GM19397 (cell line): Measurements from ENCODE around the gene GABRB2.
"Not testable (repeated sequence)": the region's sequence is repeated elsewhere in the genome, so short reads cannot be mapped to it uniquely, and the experiment has no call there.

ENCODE experiments used
- ATAC-seq: cut with Tn5 transposase; IDR thresholded peaks from one replicate; pipeline ENCODE4 v1.9.1; 2021; ENCODE audit warnings: mild to moderate bottlenecking, moderate library complexity; ENCODE audit not compliant: unreplicated experiment

The GABRB2 gene

DNA sequence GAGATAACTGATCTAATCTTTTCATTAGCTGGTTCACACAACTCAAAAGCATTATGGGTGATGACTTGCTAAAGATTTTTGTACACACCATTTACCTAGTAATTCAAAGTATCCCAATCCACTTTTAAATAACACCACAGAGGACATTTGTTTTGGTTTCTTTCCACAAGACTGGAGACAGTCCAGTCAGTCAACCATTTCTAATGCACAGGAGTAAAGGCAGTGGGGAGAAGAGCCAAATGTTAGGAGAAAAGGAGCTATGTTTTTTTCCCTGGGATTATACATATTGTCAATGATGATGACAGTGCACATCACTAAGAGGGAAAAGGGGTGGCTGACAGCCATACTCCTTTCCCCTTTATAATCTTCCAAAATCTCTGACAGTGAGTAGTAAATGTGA, 240.9 kb downstream of the GABRB2 start:
- ATAC-seq = no peak

DNA sequence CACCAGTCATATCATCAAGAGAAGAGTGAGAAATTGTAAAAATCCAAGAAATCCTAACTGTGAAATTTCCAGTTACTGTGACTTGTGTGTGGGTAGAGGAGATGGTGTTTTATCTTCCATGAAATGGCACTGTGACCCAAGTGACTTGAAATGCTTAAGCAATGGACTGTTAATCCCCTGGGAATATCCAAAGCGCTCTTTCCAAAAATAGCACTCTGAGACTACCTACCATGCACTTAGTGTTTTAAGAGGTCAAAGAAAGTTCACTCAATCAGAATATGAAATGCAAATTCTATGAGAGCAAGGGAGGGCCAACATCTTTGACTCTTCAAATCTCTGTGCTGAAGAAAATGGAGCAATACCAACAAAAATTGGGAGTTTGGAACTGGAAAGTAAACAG, 244.0 kb downstream of the GABRB2 start:
- ATAC-seq = no peak

DNA sequence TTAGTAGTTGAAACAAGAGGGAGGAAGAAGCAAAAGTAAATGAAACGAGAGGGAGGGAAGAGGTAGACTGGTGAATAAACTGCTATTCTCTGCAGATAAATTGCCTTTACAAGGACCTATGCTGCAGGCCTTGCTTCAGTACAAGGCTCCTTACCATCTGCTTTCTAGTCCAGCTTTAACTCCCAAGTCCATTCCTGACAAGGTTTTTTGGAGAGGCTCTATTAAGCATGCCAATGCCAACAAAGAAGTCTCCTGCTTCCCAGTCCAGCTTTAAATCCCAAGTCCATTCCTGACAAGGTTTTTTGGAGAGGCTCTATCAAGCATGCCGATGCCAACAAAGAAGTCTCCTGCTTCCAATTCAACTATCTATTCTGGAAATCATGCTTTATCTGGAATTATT, 244.9 kb downstream of the GABRB2 start:
- ATAC-seq = no peak

DNA sequence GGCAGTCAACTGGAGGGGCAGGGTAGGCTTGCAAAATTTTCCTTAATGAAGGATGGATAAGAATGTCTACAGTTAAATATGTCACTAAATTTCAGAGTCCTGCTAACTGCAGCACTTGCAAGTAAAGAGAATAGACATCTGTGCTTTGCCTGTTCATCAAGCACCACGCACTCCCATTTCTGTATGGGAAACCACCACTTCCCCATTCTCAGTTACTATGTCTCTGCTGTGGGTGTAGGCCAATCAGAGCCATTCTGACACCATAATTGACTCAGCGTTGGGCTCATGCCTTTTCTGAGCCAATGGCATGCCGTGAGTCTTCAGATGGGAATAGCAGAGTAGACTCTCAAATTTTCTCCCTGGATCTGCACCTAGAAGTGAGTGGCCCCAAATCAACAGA, 247.5 kb downstream of the GABRB2 start:
- peak; percentile 85 for ATAC-seq

DNA sequence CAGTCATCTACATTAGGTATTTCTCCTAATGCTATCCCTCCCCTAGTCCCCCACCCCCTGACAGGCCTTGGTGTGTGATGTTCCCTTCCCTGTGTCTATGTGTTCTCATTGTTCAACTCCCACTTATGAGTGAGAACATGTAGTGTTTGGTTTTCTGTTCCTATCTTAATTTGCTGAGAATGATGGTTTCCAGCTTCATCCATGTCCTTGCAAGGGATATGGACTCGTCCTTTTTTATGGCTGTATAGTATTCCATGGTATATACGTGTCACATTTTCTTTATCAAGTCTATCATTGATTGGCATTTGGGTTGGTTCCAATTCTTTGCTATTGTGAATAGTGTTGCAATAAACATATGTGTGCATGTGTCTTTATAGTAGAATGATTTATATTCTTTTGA, 249.1 kb downstream of the GABRB2 start:
- not testable (repeated sequence) for ATAC-seq

DNA sequence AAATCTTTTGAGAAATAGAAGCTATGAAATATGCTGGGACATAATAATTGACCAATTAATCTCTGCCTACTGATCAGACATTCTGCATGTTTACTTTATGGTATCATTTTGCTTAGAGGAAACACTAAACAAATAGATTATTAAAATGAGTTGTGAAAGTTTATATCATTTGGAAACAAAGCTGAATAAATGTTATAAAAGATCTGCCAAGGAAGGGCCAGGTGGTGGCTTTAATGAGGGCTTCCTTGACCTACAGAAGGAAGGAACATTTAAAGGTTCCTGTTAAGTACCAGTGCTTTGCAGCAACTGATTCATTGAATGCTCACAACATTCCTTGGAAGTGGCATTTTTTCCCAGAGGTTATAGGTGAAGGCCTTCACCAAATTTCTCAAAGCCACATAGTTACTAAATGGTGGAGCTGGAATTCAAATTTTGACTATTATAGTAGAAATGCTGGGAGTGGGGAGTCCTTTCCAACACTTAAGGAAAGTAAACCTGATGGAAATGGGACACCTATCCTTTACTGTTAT, 250.7 kb downstream of the GABRB2 start:
- no peak for ATAC-seq

DNA sequence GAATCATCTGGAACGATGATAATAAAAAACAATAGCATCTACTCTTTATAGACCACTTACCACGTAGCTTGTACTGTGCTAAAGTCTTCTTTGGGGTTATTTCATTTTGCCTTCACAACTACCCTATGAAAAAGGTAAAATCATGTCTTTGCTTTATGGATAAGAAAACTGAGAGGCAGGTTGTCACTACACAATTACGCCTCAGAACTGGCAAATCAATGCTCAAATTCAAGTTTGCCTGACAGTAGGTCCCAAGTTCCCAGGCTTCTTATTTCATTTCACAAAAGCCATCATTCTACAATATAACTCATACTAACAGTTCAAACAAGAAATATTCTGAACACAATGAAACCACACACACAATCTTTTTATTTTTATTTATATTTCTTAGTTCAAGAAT, 258.5 kb downstream of the GABRB2 start:
- no peak for ATAC-seq

DNA sequence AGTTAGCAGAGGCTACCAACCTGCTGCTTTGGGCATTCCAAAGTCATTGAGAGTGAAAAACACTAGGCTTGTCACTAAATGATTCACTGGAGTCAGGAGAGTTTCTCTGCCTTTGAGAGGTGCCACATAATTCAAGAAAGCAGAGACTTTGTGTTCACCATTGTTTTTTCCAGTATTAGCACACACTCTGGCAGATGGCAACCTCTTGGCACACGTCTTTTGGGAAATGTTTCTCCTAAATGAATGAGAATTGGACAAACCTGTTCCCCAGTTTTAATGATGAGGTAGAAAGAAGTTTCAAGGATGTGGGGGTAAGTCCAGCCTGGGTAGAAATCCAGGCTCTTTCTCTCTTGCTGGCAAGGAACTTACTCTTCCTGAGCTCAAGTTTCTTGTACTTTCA, 259.1 kb downstream of the GABRB2 start:
- ATAC-seq = no peak

DNA sequence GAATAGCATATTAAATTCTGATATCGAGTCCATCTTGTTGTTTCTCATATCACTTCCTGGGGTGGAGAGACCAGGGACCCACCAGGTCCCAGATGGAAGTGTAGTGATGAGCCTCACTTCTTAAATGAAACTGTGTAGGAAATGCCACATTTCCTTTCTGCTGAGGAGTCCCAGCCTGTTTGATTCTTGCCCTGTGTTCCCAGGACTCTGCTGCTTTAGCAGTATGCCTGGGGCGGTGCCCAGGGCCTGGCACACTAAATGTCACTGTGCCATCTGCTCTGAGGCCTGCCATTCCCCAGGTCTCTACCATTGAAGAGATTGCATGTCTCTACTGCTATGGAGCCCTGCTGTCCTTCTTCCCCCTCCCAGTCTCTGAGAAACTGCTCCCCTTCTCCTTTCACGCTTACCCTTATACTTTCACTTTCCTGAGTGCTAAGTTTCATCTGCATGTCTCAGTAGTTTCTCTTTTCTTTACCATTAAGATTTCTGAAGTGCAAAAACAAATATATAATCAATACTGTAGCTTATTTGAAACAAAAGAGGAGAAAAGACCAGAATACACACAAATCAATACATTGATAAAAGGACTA, 260.4 kb downstream of the GABRB2 start:
- ATAC-seq = peak; percentile 97

DNA sequence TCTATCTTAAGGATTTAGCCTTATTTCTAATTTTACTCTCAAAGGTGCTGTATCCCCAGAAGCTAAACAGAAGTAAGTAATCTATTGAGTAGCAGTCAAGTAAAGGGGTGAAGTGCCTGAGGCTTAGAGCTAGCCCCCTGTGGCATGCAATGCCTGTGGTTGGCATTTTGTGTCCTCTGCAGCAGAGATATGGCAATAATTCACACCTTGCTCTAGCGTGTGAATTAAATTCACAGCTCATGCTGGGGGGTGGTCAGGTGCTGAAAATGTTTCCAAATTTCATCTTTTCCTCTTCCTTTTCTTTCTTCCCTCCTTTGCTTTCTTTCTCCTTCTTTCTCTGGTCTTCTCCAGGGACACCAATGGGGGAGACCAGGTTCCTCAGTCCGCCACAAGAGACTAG, 262.1 kb downstream of the GABRB2 start:
- ATAC-seq = no peak

DNA sequence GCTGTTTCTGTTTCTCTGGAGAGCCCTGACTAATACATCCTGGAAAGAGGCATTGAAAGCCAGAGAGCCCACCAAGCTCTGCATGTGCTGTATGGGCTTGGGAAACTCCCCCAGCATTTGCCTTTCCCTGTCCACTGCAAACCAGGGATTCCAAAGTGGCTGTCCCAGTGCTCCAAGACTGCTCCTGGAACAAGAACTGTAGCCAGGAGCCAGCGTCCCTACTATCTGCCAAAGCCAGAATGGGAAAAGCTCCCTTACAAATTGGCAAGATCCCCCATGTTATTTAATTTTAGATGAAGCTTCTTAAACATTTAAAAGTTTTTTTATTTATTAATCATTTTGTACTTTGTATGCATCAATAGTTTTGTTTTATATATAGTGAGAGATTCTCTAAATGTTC, 263.2 kb downstream of the GABRB2 start:
- no peak for ATAC-seq

DNA sequence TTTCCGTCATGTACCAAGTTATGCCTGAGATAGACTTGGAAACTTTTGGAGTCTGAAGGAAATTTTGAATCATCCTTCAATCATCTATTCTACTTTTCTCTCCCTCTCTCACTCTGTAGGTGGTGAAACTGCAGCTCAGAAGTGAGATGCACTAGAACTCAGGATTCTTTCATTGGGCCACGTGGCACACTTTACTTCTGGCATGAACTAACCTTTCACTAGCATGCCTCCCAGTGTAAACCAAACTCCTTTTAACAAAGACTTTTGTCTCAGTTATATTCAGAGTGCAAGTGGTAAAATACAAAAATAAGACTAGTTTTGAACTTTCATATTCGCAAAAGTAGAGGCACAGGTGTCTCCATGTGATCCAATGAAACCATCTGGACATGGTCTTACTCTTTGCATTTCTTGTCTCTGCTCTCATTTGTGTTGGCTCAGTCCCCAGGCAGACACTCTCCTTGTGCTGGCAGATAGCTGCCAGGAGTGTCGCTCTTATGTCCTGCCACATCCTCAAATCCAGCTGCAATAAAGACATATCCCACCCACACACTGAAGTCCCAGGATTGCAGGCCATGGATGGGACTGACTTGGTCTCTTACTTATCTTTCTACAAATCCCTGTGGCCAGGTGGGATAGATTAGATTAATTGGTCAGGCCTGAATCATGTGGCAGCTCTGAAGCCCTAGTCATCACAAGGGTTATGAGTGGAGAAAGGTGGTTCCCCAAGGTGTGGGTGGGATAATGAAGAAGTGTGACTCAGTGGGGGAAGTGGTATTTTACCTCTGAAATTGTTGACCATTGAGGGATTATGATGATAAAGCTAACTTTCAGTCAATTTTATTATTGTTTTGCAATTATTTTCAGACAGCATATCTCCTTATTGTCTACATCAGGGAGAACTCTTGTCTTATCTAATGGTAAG, 267.5 kb downstream of the GABRB2 start:
- ATAC-seq = no peak

DNA sequence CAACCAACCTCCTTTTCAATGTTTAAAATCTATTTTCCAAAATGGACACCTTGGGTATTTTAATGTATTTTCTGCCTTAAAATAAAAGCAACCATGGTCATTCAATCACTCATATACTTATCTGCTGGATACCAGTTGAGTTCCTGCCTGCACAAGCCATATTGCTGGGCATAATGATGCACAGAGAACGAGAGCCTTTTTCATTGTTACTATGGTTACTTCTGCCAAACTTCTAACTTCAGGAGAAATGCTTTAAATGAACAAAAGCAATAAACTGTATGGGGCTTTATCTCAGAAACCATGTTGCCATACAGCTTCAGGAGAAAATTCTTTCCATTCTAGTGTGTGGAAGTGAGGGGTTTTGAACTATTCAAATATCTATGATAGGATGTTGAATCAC, 269.5 kb downstream of the GABRB2 start:
- ATAC-seq = no peak

DNA sequence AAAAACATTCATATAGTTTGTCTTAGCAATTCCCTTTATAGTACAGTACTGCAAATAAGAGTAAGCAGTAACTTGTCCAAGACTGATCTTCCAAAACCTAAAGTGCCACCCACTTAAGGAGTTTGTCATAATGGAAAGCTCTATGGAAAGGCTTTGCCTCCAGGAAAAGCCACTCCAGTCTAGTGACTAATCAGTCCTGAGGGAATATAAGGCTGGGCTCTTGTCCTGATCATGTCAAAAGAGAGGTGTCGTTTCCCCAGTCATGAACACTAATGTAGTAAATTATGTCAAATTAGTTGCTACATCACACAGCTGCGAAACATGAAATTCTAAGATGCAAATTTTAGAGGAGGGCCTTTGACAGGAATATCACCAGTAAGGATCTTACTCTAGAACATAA, 271.6 kb downstream of the GABRB2 start:
- ATAC-seq = no peak

DNA sequence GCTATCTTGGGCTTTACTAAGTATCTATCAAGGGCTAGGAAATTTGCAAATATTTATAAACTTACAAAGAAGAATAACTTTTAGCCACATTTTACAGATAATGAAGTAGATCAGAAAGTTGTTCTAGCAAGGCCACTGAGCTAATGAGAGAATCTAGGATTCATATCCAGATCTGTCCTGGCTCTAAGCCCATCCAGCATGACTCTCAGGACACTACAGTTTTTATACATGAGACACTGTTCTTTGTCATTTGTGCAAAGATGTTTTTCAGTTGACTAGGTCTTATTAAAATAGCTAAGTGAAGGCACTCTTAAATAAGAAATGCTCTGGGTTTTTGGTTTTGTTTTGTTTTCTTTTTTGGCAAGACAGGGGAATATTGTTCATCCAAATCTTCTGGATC, 273.1 kb downstream of the GABRB2 start:
- ATAC-seq = no peak

DNA sequence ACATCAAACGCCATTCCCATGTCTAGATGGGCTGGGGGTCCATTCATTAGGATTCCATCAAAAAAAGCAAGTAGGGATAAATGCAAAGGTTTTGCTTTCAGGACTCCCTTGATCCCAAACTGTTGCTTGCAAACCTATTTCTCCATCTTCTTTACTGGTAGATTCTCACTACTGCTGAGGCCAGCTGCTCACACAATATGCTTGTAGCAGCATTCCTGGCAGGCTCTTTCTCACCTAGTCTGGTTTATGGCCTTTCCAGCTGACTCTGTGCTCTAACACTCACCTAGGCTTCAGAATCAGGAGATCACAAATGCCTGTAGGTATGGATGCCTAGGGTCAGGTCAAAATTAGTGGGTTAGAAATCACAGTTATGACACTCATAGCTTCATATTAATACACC, 274.7 kb downstream of the GABRB2 start:
- no peak for ATAC-seq

DNA sequence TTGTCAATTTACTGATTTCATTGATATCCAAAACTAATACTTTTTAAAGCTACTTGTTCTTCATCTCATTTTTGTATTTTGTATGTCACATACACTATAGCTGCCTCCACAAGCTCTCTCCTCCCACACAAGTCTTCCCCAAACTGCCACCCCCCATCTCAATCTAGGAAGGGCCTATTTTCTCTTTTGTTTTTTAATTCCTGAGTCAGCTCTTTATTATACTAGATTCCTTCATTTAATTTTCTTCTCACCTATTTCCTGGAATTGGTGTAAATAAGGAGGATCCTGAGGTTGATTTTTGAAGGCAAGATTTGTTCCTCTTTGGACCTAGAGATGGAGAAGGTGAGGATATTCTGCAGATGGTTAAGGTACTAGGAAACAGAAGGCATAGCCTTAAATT, 277.4 kb downstream of the GABRB2 start:
- ATAC-seq = no peak

DNA sequence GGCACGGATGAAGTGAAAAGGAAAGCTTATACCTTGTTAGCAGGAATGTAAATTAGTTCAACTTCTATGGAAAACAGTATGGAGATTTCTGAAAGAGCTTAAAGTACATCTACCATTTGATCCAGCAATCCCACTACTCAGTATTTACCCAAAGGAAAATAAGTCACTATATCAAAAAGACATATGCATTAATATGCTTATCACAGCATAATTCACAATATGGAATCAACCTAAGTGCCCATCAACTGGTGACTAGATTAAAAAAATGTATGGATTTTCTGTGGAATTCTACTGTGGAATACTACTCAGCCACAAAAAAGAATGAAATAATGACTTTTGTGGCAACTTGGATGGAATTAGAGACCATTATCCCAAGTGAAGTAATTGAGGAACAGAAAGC, 279.6 kb downstream of the GABRB2 start:
- ATAC-seq = no peak

DNA sequence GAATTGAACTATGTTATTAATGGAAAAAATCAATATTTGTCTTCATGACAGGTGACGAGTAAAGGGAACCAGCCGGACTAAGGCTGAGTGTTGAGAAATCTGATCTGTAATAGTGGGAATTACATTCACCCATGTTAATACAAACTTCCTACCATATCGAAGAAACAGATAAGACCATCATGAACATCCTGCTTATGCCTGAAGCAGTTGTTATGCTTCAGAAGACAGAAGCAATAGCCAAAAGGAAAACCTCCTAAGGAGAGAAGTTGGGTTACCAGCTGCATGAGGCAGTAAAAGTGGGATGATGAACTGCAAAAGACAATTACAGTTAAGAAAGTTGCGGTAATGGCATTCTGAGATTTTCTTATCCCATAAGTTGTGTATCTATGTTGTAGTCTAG, 281.5 kb downstream of the GABRB2 start:
- ATAC-seq = no peak

DNA sequence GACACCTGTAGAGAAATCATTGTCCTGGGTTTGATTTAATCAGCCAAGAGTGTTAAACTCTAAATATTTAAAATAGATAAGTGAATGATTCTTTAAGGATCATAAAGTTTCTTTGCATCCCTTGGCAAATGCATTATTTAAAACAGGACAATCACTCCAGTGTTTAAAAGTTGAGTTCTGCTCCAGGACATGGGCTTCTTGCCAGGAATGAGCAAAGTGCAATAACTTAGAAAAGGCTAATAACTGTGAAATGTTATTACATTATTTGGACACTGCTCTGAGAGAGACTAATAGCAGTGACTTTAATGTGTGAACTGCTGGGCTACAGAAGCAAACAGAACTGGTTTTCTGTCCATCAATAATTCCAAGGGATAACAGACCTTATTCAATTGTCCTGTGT, 283.3 kb downstream of the GABRB2 start:
- ATAC-seq = no peak

DNA sequence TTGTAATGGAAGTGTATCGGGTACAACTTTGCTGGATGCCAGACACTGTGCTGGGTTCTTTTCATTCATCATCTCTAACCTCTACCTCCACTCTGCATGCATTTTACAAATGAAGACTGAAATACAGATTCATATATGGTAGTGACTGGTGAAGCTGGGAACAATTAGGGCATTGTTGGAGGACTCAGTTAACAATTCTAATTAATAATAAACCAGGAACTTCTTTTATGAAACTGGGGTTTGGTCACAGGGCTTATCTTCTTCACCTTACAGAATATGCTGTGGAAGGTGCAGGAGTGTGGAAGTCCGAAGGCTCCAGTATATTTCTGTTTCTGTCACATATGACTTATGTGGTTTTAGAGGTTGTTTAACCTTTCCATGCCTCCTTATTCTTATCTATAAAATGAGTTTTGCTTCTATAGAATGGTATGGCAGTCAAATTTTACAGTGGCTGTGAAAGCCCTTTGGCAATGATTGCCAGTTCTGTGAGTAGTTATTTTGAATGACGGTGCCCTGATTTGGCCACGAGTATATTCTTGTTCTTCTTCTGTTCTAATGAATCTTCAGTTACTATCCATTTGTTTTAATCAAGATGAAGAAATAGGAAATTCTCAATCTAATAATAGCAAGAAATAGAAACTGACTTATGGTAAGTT, 284.7 kb downstream of the GABRB2 start:
- peak; percentile 37 for ATAC-seq

DNA sequence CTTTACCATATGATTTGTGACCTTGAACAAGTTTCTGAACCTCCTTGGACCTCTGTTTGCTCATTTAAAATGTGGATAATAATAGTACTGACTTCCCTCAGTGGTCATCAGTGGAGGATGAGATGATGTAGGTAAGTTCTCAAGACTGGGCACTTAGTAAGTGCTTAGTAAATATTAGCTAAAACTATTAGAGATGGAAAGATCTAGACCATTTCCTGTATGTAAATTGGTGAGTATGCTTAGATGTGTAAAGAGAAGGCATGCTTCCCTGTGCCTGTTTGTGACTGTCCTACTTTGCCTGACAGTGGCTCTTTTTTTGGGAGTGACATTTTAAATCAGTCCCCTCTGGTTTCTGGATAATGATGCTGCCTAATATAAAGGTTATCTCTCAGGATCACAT, 288.1 kb downstream of the GABRB2 start:
- peak; percentile 49 for ATAC-seq
